ENCODE data around the gene ROR2. TPM values are rescaled to one million over a fixed set of nuclear protein-coding genes. Genes with fewer than 3 reads are reported as not detected.

ROR2 gene
- polyA plus RNA-seq, 3 donors: not detected

- Mint-ChIP-seq H3K4me3 (no peak overlapping the region), H3K27me3 (ENCODE audit: low read depth in 3 of 3) (peaks cover 2% of the 10 kb centered on the region in 3 donors), H3K27ac (peak overlapping the region in 1 of 7 donors; percentile 61), H3K36me3 (no peaks in the 10 kb centered on the region), H3K9me3 (peaks cover 18 to 54% (median 46%) of the 10 kb centered on the region in 7 donors), H3K4me1 (no peaks in the 10 kb centered on the region)
- intact Hi-C loops (cut with micrococcal nuclease): no loop called here
- H2AFZ ChIP-seq (ENCODE audit: insufficient read depth, low read depth, low read length, poor library complexity, severe bottlenecking): no peak overlapping the region
- peaks cover 35 to 38% of the 10 kb centered on the region in 2 donors for H3K9me3 ChIP-seq (replicated peaks in 1 of 2; ENCODE audit: control insufficient read depth in 1 of 2, insufficient read depth in 1 of 2, low read length in 2 of 2)
- no peaks in the 10 kb centered on the region for H3K27me3 ChIP-seq (ENCODE audit: control insufficient read depth in 2 of 2, insufficient read depth in 2 of 2, low read length in 2 of 2)
- H3K36me3 ChIP-seq (replicated peaks in 1 of 2; ENCODE audit: control insufficient read depth in 1 of 2, insufficient read depth in 2 of 2, low read length in 2 of 2): no peaks in the 10 kb centered on the region
- no peak for TF ChIP-seq CTCF (IDR thresholded peaks at IDR 0.05)
- 92% methylated on average over 8 of the region's 8 CpGs for WGBS (ENCODE audit: insufficient coverage)
- no peaks in the 10 kb centered on the region for H3K4me1 ChIP-seq (ENCODE audit: control insufficient read depth in 1 of 2, insufficient read depth in 2 of 2, low read length in 2 of 2)
- no peaks in the 10 kb centered on the region for H4K20me1 ChIP-seq (ENCODE audit: insufficient read depth, low read length)
- no peak overlapping the region for H3K9ac ChIP-seq (ENCODE audit: insufficient read depth, low read length, poor library complexity, severe bottlenecking)
- no peak overlapping the region for H3K27ac ChIP-seq (ENCODE audit: low read depth in 1 of 2, low read length in 2 of 2)
- no peak overlapping the region for H3K4me3 ChIP-seq (replicated peaks in 1 of 3; ENCODE audit: low read depth in 2 of 3, low read length in 3 of 3)
- H3K79me2 ChIP-seq (ENCODE audit: insufficient read depth, low read length): no peaks in the 10 kb centered on the region
- DNase-seq: no peak
- H3K4me2 ChIP-seq (replicated peaks; ENCODE audit: extremely low read depth, low read length, poor library complexity, severe bottlenecking): no peak overlapping the region
Observed at GRCh38 chr9:91927922-91928510, 22.0 kb downstream of the ROR2 start.

GRCh38 chr9:91924090-91924489, 25.9 kb downstream of the ROR2 start:
- WGBS (ENCODE audit: insufficient coverage): 93% methylated on average over 5 of the region's 6 CpGs
- intact Hi-C loops (cut with micrococcal nuclease): no loop called here
- Mint-ChIP-seq H3K4me3 (no peak overlapping the region), H3K27ac (peak overlapping the region in 1 of 7 donors; percentile 22), H3K27me3 (ENCODE audit: low read depth in 3 of 3) (peaks cover 9 to 12% (median 10%) of the 10 kb centered on the region in 3 donors), H3K36me3 (no peaks in the 10 kb centered on the region), H3K9me3 (peaks cover 3 to 21% (median 16%) of the 10 kb centered on the region in 7 donors), H3K4me1 (no peaks in the 10 kb centered on the region)
- H3K4me1 ChIP-seq (ENCODE audit: control insufficient read depth in 1 of 2, insufficient read depth in 2 of 2, low read length in 2 of 2): no peaks in the 10 kb centered on the region
- H3K27me3 ChIP-seq (ENCODE audit: control insufficient read depth in 2 of 2, insufficient read depth in 2 of 2, low read length in 2 of 2): no peaks in the 10 kb centered on the region
- DNase-seq: no peak
- H3K9ac ChIP-seq (ENCODE audit: insufficient read depth, low read length, poor library complexity, severe bottlenecking): no peak overlapping the region
- no peak overlapping the region for H2AFZ ChIP-seq (ENCODE audit: insufficient read depth, low read depth, low read length, poor library complexity, severe bottlenecking)
- no peaks in the 10 kb centered on the region for H4K20me1 ChIP-seq (ENCODE audit: insufficient read depth, low read length)
- no peak for TF ChIP-seq CTCF (IDR thresholded peaks at IDR 0.05)
- H3K4me3 ChIP-seq (replicated peaks in 1 of 3; ENCODE audit: low read depth in 2 of 3, low read length in 3 of 3): no peak overlapping the region
- H3K27ac ChIP-seq (ENCODE audit: low read depth in 1 of 2, low read length in 2 of 2): no peak overlapping the region
- H3K79me2 ChIP-seq (ENCODE audit: insufficient read depth, low read length): no peaks in the 10 kb centered on the region
- H3K4me2 ChIP-seq (replicated peaks; ENCODE audit: extremely low read depth, low read length, poor library complexity, severe bottlenecking): no peak overlapping the region
- H3K9me3 ChIP-seq (replicated peaks in 1 of 2; ENCODE audit: control insufficient read depth in 1 of 2, insufficient read depth in 1 of 2, low read length in 2 of 2): peaks cover 12 to 20% of the 10 kb centered on the region in 2 donors
- no peaks in the 10 kb centered on the region for H3K36me3 ChIP-seq (replicated peaks in 1 of 2; ENCODE audit: control insufficient read depth in 1 of 2, insufficient read depth in 2 of 2, low read length in 2 of 2)
